ENCODE data around the gene TIPARP. TPM values are rescaled to one million over a fixed set of nuclear protein-coding genes. Genes with fewer than 3 reads are reported as not detected.
"Not testable (repeated sequence)": the region's sequence is repeated elsewhere in the genome, so short reads cannot be mapped to it uniquely, and the experiment has no call there.

Gene TIPARP
- total and polyA plus RNA-seq, 2 of the 8 experiments (the other 6 are each of a cell fraction or from before 2014, with no cell fraction given): 1.6 to 5.8 TPM

GRCh38 chr3:156737049-156737448, 62.7 kb downstream of the TIPARP start:
- H3K4me1 ChIP-seq (replicated peaks in 1 of 4; ENCODE audit: control insufficient read depth in 3 of 4, insufficient read depth in 4 of 4, low read length in 3 of 4); H3K4ac ChIP-seq (replicated peaks; ENCODE audit: insufficient read length, low read depth, low read length); H2BK5ac ChIP-seq (ENCODE audit: low read depth, low read length); H2AK5ac ChIP-seq (ENCODE audit: low read depth, low read length); H3K4me3 ChIP-seq (ENCODE audit: extremely low read depth in 1 of 4, insufficient read depth in 2 of 4, low read depth in 3 of 4, low read length in 4 of 4); H3K9ac ChIP-seq (replicated peaks in 1 of 4; ENCODE audit: extremely low read depth in 1 of 4, low read depth in 3 of 4, low read length in 3 of 4); H3K9me3 ChIP-seq (ENCODE audit: insufficient read depth in 2 of 2, low read depth in 1 of 2, low read length in 1 of 2); H3K14ac ChIP-seq (ENCODE audit: insufficient read length); H3K18ac ChIP-seq (ENCODE audit: extremely low read depth, low read length); H3K23ac ChIP-seq (ENCODE audit: insufficient read length); POLR2A ChIA-PET (ENCODE audit: partially characterized antibody); H3K36me3 ChIP-seq (ENCODE audit: control insufficient read depth in 2 of 4, insufficient read depth in 4 of 4, low read length in 3 of 4); H4K8ac ChIP-seq (ENCODE audit: extremely low read depth, insufficient read depth, low read length); H2BK15ac ChIP-seq (ENCODE audit: low read length); H3K56ac ChIP-seq (replicated peaks; ENCODE audit: insufficient read length, low read depth, low read length); H3K79me2 ChIP-seq (ENCODE audit: control insufficient read depth in 1 of 2, insufficient read depth in 2 of 2, low read length in 2 of 2); H4K91ac ChIP-seq (replicated peaks; ENCODE audit: insufficient read length, low read length); H4K20me1 ChIP-seq (replicated peaks in 1 of 2; ENCODE audit: control insufficient read depth in 1 of 2, insufficient read depth in 2 of 2, low read length in 2 of 2); H4K5ac ChIP-seq (ENCODE audit: insufficient read length, low read depth, low read length); H3K27me3 ChIP-seq (replicated peaks in 1 of 4; ENCODE audit: control insufficient read depth in 3 of 4, extremely low read depth in 1 of 4, insufficient read depth in 3 of 4, low read length in 3 of 4); H3K79me1 ChIP-seq (ENCODE audit: low read depth, low read length); H3K4me2 ChIP-seq (ENCODE audit: insufficient read depth in 1 of 2, low read depth in 2 of 2, low read length in 2 of 2); H2BK12ac ChIP-seq (ENCODE audit: low read depth, low read length); FAIRE-seq; H3K23me2 ChIP-seq (ENCODE audit: low read depth, low read length); H2BK120ac ChIP-seq (replicated peaks; ENCODE audit: low read depth, low read length); H2AFZ ChIP-seq (ENCODE audit: low read length); H3K27ac ChIP-seq (ENCODE audit: low read depth, low read length); DNase-seq (ENCODE audit: low read depth in 1 of 2, low spot score in 2 of 2); H2BK20ac ChIP-seq (ENCODE audit: low read length): not testable (repeated sequence)
- 88% methylated on average over 2 of the region's 3 CpGs; no CpG with 5 or more reads in 1 of the 2 experiments for WGBS, 2 experiments (ENCODE audit: extremely low coverage in 1 of 2, insufficient coverage in 1 of 2, insufficient read length in 1 of 2, insufficient replicate concordance in 2 of 2, low coverage in 1 of 2, low lambda C conversion rate in 2 of 2, missing lambda C conversion rate in 1 of 2)
- CTCF ChIA-PET (ENCODE audit: partially characterized antibody): interaction anchor here (1.3 kb wide), 1 partner anchor 14 kb away, joined by 3 read pairs; no protein-coding TSS in a partner anchor
